Karpas-422 (cell line): Measurements from ENCODE around the gene AHCTF1. TPM values are rescaled to one million over a fixed set of nuclear protein-coding genes. Genes with fewer than 3 reads are reported as not detected.
"Not testable (repeated sequence)": the region's sequence is repeated elsewhere in the genome, so short reads cannot be mapped to it uniquely, and the experiment has no call there.

Experiments
- DNase-seq: peaks from one replicate; pipeline ENCODE4 v3.0.0-alpha.2; 2015
- H2AFZ ChIP-seq: fragments of 200-600 bp; sonication (generic); 2 replicates; pipeline ENCODE4 v1.6.1; 2014; ENCODE audit warnings: antibody characterized with exemption, low read length, mixed read lengths
- H3K27ac ChIP-seq: fragments of 200-600 bp; sonication (generic); 2 replicates; pipeline ENCODE4 v1.5.1; 2014; ENCODE audit warnings: mild to moderate bottlenecking, low read length, moderate library complexity
- H3K27me3 ChIP-seq: fragments of 200-600 bp; sonication (generic); 2 replicates; pipeline ENCODE4 v1.6.1; 2014; ENCODE audit warnings: low read length, mixed read lengths
- H3K36me3 ChIP-seq: fragments of 200-600 bp; sonication (generic); 2 replicates; pipeline ENCODE4 v1.6.1; 2014; ENCODE audit warnings: low read length, mixed read lengths; ENCODE audit not compliant: insufficient read depth
- H3K4me1 ChIP-seq: fragments of 200-600 bp; sonication (generic); 2 replicates; pipeline ENCODE4 v1.6.1; 2014; ENCODE audit warnings: mild to moderate bottlenecking, low read length, mixed read lengths
- H3K4me2 ChIP-seq: fragments of 200-600 bp; sonication (generic); 2 replicates; pipeline ENCODE4 v1.6.1; 2014; ENCODE audit warnings: low read length, low read depth, mild to moderate bottlenecking; ENCODE audit not compliant: poor library complexity, severe bottlenecking
- H3K4me3 ChIP-seq: fragments of 200-600 bp; sonication (generic); 2 replicates; pipeline ENCODE4 v1.5.1; 2014; ENCODE audit warnings: mild to moderate bottlenecking, antibody characterized with exemption, low read length, mixed read lengths
- H3K79me2 ChIP-seq: fragments of 200-600 bp; sonication (generic); 2 replicates; pipeline ENCODE4 v1.6.1; 2014; ENCODE audit warnings: mild to moderate bottlenecking, low read length, mixed read lengths
- H3K9ac ChIP-seq: fragments of 200-600 bp; sonication (generic); 2 replicates; pipeline ENCODE4 v1.6.0; 2014; ENCODE audit warnings: low read length
- H3K9me2 ChIP-seq: fragments of 200-600 bp; sonication (generic), shearing (Covaris generic); replicated peaks from 2 replicates; pipeline ENCODE4 v1.6.0; 2014; ENCODE audit warnings: mild to moderate bottlenecking, low read length, moderate library complexity; ENCODE audit not compliant: insufficient read depth
- H3K9me3 ChIP-seq: fragments of 300-700, 200-600 bp; sonication (generic); 2 replicates; pipeline ENCODE4 v1.6.1; 2014; ENCODE audit warnings: low read length, mixed read lengths
- H4K20me1 ChIP-seq: fragments of 200-600 bp; sonication (generic); 2 replicates; pipeline ENCODE4 v1.6.1; 2014; ENCODE audit warnings: mild to moderate bottlenecking, antibody characterized with exemption, low read length, low read depth; ENCODE audit not compliant: insufficient read depth
- total RNA-seq: library from RNA; depleted of rRNA; stranded (reverse); fragments of >200 nt; shearing (Covaris generic); gene quantifications from 2 replicates; pipeline ENCODE4 v1.2.3, GENCODE V29; 2014; ENCODE audit warnings: low replicate concordance

AHCTF1 gene
- total RNA-seq, 1 experiment from 2014 or later = 44.2 TPM

- peaks cover 6% of the 10 kb centered on the region; the same call in 1 of the 2 replicates for H4K20me1 ChIP-seq
- H3K4me3 ChIP-seq = peak overlapping the region; percentile 84
- peaks cover 41% of the 10 kb centered on the region for H3K79me2 ChIP-seq
- H3K9me3 ChIP-seq = no peaks in the 10 kb centered on the region
- H3K9me2 ChIP-seq = no peaks in the 10 kb centered on the region
- H3K4me1 ChIP-seq = peaks cover 13% of the 10 kb centered on the region
- DNase-seq = no peak
- H3K36me3 ChIP-seq = peaks cover 19% of the 10 kb centered on the region
- H3K27ac ChIP-seq = no peak overlapping the region
- peak overlapping the region; percentile 87 for H3K4me2 ChIP-seq
- H2AFZ ChIP-seq = peak overlapping the region; percentile 79
- H3K9ac ChIP-seq = peak overlapping the region; percentile 99
- no peaks in the 10 kb centered on the region for H3K27me3 ChIP-seq
These were observed 585 bp upstream of the AHCTF1 start for GRCh38 chr1:246932366-246932700.

GRCh38 chr1:246930830-246931548 is 759 bp downstream of the AHCTF1 start:
- H3K4me3 ChIP-seq = peak overlapping the region; percentile 84
- no peaks in the 10 kb centered on the region for H3K9me3 ChIP-seq
- H3K4me2 ChIP-seq = peak overlapping the region; percentile 87
- H3K27me3 ChIP-seq = no peaks in the 10 kb centered on the region
- H3K9me2 ChIP-seq = no peaks in the 10 kb centered on the region
- H3K36me3 ChIP-seq = peaks cover 31% of the 10 kb centered on the region
- H3K4me1 ChIP-seq = peaks cover 19% of the 10 kb centered on the region
- H3K9ac ChIP-seq = peak overlapping the region; percentile 99
- peak overlapping the region; percentile 83; the same call in 1 of the 2 replicates for H3K27ac ChIP-seq
- DNase-seq = peak; percentile 79
- H2AFZ ChIP-seq = no peak overlapping the region
- H4K20me1 ChIP-seq = peaks cover 12% of the 10 kb centered on the region; the same call in 1 of the 2 replicates
- peaks cover 55% of the 10 kb centered on the region for H3K79me2 ChIP-seq

GRCh38 chr1:246925997-246926626 is 5.6 kb downstream of the AHCTF1 start:
- H3K4me3 ChIP-seq = no peak overlapping the region
- no peak overlapping the region for H3K9ac ChIP-seq
- peaks cover 35% of the 10 kb centered on the region for H3K36me3 ChIP-seq
- H3K9me3 ChIP-seq = no peaks in the 10 kb centered on the region
- H3K4me2 ChIP-seq = no peak overlapping the region
- H3K9me2 ChIP-seq = no peaks in the 10 kb centered on the region
- no peaks in the 10 kb centered on the region for H3K27me3 ChIP-seq
- peaks cover 98% of the 10 kb centered on the region for H3K79me2 ChIP-seq
- peaks cover 22% of the 10 kb centered on the region for H3K4me1 ChIP-seq
- DNase-seq = no peak
- H2AFZ ChIP-seq = no peak overlapping the region
- H3K27ac ChIP-seq = no peak overlapping the region
- peaks cover 26% of the 10 kb centered on the region; the same call in 1 of the 2 replicates for H4K20me1 ChIP-seq

GRCh38 chr1:246923900-246924299 is 7.8 kb downstream of the AHCTF1 start:
- H3K9ac ChIP-seq = no peak overlapping the region
- H3K4me1 ChIP-seq = peaks cover 16% of the 10 kb centered on the region
- no peak overlapping the region for H3K4me3 ChIP-seq
- no peak overlapping the region for H3K27ac ChIP-seq
- H3K27me3 ChIP-seq = no peaks in the 10 kb centered on the region
- no peak overlapping the region for H3K4me2 ChIP-seq
- no peak for DNase-seq
- H4K20me1 ChIP-seq = peaks cover 31% of the 10 kb centered on the region
- no peaks in the 10 kb centered on the region for H3K9me2 ChIP-seq
- no peak overlapping the region for H2AFZ ChIP-seq
- H3K79me2 ChIP-seq = peaks cover 97% of the 10 kb centered on the region
- H3K9me3 ChIP-seq = no peaks in the 10 kb centered on the region
- peaks cover 30% of the 10 kb centered on the region for H3K36me3 ChIP-seq

- Histone ChIP-seq H4K20me1 (peaks cover 35% of the 10 kb centered on the region), H3K9me2 (no peaks in the 10 kb centered on the region)
- no peak for DNase-seq
These were observed 8.3 kb downstream of the AHCTF1 start for GRCh38 chr1:246923482-246923881.

GRCh38 chr1:246921481-246921880 is 10.3 kb downstream of the AHCTF1 start:
- Histone ChIP-seq H3K4me2 (no peak overlapping the region), H3K36me3 (peaks cover 32% of the 10 kb centered on the region), H3K9me3 (no peaks in the 10 kb centered on the region), H3K9ac (no peak overlapping the region), H3K4me1 (peaks cover 14% of the 10 kb centered on the region), H2AFZ (no peak overlapping the region), H3K27me3 (no peaks in the 10 kb centered on the region), H3K4me3 (no peak overlapping the region), H4K20me1 (peaks cover 35% of the 10 kb centered on the region), H3K79me2 (peaks cover 96% of the 10 kb centered on the region), H3K9me2 (no peaks in the 10 kb centered on the region), H3K27ac (no peak overlapping the region)
- no peak for DNase-seq

More at GRCh38 chr1:246923482-246923881, 8.3 kb downstream of the AHCTF1 start:
- Histone ChIP-seq H3K9me3 (no peaks in the 10 kb centered on the region), H3K27ac (no peak overlapping the region), H2AFZ (no peak overlapping the region), H3K79me2 (peaks cover 97% of the 10 kb centered on the region), H3K27me3 (no peaks in the 10 kb centered on the region), H3K4me3 (no peak overlapping the region), H3K9ac (no peak overlapping the region), H3K36me3 (peaks cover 30% of the 10 kb centered on the region), H3K4me1 (peaks cover 16% of the 10 kb centered on the region), H3K4me2 (no peak overlapping the region)

- Histone ChIP-seq H3K4me1 (no peaks in the 10 kb centered on the region), H3K36me3 (peaks cover 37% of the 10 kb centered on the region), H3K9ac (no peak overlapping the region), H3K4me3 (no peak overlapping the region), H3K27ac (no peak overlapping the region), H2AFZ (no peak overlapping the region), H3K27me3 (no peaks in the 10 kb centered on the region), H3K79me2 (peaks cover 96% of the 10 kb centered on the region), H3K4me2 (no peak overlapping the region), H4K20me1 (peaks cover 33% of the 10 kb centered on the region), H3K9me3 (no peaks in the 10 kb centered on the region), H3K9me2 (no peaks in the 10 kb centered on the region)
- DNase-seq = no peak
These were observed 11.8 kb downstream of the AHCTF1 start for GRCh38 chr1:246919902-246920301.

- Histone ChIP-seq H3K79me2 (peaks cover 91% of the 10 kb centered on the region), H4K20me1 (peaks cover 26% of the 10 kb centered on the region; the same call in 1 of the 2 replicates), H3K36me3 (peaks cover 62% of the 10 kb centered on the region)
- H3K9ac ChIP-seq, H2AFZ ChIP-seq, H3K9me2 ChIP-seq, H3K4me1 ChIP-seq, H3K9me3 ChIP-seq, H3K27me3 ChIP-seq, DNase-seq, H3K27ac ChIP-seq, H3K4me3 ChIP-seq, H3K4me2 ChIP-seq: not testable (repeated sequence)
These were observed 15.5 kb downstream of the AHCTF1 start for GRCh38 chr1:246916026-246916923.
